GM13977 (cell line): ENCODE data around the gene SYTL1.
A peak's percentile ranks its signal among the peaks of the same experiment; 100 is the strongest.

Source experiments
- DNase-seq: peaks from one replicate; pipeline ENCODE4 v3.0.0; 2012; ENCODE audit warnings: low spot score
- in situ Hi-C: fragments of 300-500 bp; cut with MboI; formaldehyde crosslinking; loops from one replicate; pipeline ENCODE4 v1.12.0; 2022; ENCODE audit warnings: low sequenced_read_pairs, low pct_unique_long_range_greater_than_20kb, mixed read lengths, inconsistent platforms; ENCODE audit not compliant: unreplicated experiment
- TF ChIP-seq, protein P1 (sequence below): IDR thresholded peaks from 2 replicates; pipeline ENCODE4 v1.5.1; 2012; ENCODE audit warnings: mild to moderate bottlenecking, control low read depth; ENCODE audit not compliant: insufficient read depth; ENCODE audit errors: extremely low read depth, missing control alignments

Gene SYTL1

DNA sequence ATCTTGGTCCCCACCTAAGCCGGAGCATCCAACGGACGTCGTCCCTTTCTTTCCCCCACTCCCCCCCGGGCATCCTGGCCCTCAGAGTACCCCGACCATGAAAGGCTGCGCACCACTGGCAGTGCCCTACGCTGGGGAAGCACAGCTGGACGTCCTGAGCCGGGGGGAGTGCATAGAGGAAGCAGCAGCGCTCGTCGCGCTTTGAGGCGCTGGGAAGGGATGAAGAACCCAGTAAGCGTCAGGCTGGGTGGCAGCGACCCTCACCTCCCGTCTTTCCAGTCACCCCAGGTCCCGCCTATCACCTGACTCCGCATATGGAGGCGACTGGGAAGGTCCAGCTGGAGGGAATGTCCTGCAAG is 19.2 kb downstream of the SYTL1 start:
- TF ChIP-seq, protein P1, sequence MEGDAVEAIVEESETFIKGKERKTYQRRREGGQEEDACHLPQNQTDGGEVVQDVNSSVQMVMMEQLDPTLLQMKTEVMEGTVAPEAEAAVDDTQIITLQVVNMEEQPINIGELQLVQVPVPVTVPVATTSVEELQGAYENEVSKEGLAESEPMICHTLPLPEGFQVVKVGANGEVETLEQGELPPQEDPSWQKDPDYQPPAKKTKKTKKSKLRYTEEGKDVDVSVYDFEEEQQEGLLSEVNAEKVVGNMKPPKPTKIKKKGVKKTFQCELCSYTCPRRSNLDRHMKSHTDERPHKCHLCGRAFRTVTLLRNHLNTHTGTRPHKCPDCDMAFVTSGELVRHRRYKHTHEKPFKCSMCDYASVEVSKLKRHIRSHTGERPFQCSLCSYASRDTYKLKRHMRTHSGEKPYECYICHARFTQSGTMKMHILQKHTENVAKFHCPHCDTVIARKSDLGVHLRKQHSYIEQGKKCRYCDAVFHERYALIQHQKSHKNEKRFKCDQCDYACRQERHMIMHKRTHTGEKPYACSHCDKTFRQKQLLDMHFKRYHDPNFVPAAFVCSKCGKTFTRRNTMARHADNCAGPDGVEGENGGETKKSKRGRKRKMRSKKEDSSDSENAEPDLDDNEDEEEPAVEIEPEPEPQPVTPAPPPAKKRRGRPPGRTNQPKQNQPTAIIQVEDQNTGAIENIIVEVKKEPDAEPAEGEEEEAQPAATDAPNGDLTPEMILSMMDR = no peak
- in situ Hi-C loops = no loop called here
- DNase-seq = no peak

DNA sequence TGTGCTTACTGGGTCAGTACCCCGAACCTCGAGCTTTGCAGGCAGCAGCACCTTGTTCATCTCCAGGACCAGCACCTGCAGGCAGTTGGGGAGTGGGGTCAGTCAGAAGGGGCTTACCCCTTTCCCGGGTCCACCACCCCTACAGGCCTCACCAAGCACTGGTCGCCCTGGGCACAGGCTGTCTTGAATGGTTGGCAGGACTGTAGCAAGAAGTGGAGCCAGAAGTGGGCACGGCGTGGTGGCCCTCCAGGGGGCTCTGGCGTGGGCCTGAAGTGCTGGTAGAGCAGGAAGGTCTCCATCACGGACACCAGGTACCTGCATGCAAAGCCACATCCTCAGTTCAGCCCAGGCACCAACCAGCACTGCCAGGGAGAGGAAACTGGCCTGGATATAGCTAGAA is 19.7 kb downstream of the SYTL1 start:
- in situ Hi-C loops = no loop called here
- no peak for DNase-seq

DNA sequence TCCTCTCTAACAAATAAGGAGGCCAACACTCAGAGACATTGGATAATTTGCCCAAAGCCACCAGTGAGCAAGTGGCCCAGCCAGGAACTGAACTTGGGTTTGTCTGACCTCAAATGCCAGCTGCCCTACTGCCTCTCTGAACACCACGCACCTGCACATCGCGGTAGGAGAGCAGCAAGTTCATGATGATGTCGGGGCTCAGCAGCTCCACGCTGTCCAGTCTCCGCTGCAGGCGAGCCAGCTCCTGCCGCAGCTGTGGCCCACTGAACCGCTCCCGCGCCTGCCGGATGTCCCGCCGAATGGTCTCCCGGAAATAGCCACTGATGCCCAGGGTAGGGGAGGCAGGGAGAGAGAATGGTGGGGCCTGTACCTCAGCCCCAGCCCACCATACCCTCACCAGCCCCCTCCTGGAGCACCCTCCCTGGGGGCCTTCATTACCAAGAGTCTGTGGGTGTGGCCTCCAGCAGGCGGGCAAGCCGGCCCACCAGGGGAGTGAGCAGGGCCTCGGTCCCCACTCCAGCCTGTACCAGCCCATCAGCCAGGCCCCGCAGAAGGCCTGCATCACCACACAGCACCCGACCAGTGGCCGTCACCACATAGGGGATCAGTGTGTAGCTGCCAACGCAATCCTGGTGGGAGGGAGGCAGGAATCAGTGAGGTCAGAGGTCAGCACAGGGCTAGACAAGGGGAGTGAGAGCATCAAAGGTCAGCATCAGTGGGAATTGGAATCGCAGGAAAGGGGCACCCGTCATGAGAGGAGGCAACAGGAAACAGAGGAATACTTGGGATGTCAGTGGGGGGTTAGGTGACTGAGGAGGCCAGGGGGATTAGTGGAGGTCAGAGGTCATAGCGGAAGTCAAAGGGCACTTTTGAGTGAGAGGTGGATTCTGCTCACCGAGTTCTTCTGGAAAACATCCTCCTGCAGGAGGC is 22.2 kb downstream of the SYTL1 start:
- no peak for DNase-seq
- in situ Hi-C loops = no loop called here
- TF ChIP-seq, protein P1 = no peak

More for the DNA sequence above, 19.7 kb downstream of the SYTL1 start:
- TF ChIP-seq, protein P1 = no peak

DNA sequence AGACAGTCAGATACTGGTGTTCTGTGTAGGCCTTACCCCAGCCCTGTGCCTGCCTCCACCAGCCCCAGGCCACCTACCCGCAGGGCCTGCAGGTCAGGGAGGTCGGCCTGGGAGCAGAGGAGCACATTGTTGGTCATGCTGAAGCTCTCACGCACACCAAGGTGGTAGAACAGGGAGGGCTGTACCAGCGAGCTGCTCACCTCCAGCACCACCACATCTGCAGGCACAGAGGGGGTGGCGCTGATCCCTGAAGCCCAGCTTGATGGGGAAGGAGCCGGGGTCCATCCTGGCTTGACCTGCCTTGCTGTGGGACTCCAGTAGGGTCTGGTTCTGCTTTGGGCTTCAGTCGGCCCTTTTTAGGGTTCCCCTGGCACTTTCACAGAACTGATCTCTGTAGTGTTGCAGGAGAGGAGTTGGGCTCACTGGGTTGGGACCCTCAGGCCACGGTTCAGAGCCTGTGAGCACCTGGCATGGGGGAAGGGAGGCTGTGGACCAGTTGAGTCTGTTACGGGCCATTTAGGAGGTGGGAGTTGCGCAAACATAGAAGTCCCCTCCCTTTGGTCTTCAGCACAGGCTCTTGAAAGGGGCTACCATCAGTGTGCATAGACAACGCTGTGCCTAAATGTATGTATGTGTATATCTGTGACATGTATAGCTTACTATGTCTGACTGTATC is 23.0 kb downstream of the SYTL1 start:
- in situ Hi-C loops = no loop called here
- DNase-seq = no peak
- TF ChIP-seq, protein P1 = no peak

DNA sequence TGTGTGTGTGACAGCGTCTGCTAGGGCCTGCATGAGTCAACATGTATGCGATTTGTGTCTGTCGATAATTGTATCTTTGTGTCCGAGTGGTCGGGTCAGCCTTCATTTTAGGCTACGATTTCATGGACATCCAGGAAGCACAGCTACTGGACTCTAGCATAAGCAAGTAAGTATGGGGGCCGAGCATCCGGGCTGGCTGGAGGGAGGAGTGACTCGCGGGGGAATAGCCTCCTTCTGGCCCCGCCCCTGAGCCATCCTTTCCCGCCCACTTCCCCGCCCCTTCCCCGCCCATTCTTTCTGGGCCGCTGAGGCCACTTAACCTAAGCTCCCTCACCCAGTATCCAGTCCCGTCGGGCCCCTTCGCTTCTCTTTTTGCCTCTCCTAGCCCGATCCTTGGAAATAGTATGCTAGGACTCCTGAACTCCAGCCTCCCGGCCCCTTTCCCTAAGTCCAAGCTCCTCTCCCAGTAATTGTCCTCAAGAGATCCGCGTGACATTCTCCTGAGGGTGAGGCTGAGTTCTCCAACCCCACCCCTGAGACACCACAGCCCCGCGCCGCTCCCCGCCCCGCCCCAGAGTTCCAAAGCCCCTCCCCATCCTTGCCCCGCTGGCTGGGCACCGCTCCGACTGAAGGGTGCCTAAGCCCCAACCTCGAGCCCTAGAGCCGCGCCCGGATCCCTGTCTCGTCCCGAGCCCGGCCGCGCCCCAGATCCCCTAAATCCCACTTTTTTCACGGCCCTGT is 23.7 kb downstream of the SYTL1 start:
- in situ Hi-C loops = no loop called here
- DNase-seq = peak; percentile 98
- TF ChIP-seq, protein P1 = no peak

DNA sequence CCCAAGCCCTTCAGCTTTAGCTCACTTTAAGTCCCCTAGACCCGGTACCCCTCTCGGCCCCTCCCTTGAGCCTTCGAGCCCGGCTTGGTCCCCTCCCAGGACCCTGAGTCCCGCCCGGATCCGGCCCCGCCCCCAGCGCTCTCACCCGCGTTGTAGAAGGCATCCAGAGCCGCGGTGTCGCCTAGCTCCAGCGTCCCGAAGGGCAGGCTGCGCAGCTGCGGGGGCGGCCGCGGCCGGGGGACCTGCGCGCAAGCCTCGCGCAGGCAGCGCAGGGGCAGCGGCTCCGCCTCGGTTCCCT is 24.2 kb downstream of the SYTL1 start:
- DNase-seq = peak; percentile 84
- in situ Hi-C loops = no loop called here
- TF ChIP-seq, protein P1 = no peak
